SK-N-SH treated with all-trans-retinoic acid at 6 μM for 48 hours (cell line): ENCODE results near the gene WBP4.

Experiments
- ATAC-seq: fragments of 200-7000 bp; cut with Tn5 transposase; 3 replicates; pipeline ENCODE4 v1.9.1; 2020; ENCODE audit warnings: mild to moderate bottlenecking, moderate library complexity
- ARNTL ChIP-seq: fragments of 450-650 bp; formaldehyde crosslinking; IDR thresholded peaks from 2 replicates; pipeline ENCODE4 v1.5.0; 2020; ENCODE audit warnings: low read depth, mild to moderate bottlenecking, moderate library complexity, borderline replicate concordance
- BACH2 ChIP-seq: fragments of 250-450 bp; sonication (Bioruptor Pico); IDR thresholded peaks from 2 replicates; pipeline ENCODE4 v1.9.0; 2021; ENCODE audit warnings: mild to moderate bottlenecking, borderline replicate concordance
- CREB5 ChIP-seq: fragments of 250-450 bp; sonication (Bioruptor Pico); IDR thresholded peaks from 2 replicates; pipeline ENCODE4 v1.5.1; 2020; ENCODE audit warnings: low read depth, mild to moderate bottlenecking, moderate library complexity
- CSDC2 ChIP-seq: fragments of 250-450 bp; sonication (Bioruptor Pico); IDR thresholded peaks from 2 replicates; pipeline ENCODE4 v1.5.0; 2020; ENCODE audit warnings: mild to moderate bottlenecking, moderate library complexity
- CSRNP3 ChIP-seq: fragments of 250-450 bp; sonication (Bioruptor Pico); IDR thresholded peaks from 2 replicates; pipeline ENCODE4 v1.5.1; 2021; ENCODE audit warnings: mild to moderate bottlenecking, moderate library complexity
- ESRRG ChIP-seq: fragments of 250-450 bp; sonication (Bioruptor Pico); IDR thresholded peaks from 2 replicates; pipeline ENCODE4 v1.6.1; 2021; ENCODE audit warnings: mild to moderate bottlenecking
- GLIS3 ChIP-seq: fragments of 250-450 bp; sonication (Bioruptor Pico); IDR thresholded peaks from 2 replicates; pipeline ENCODE4 v1.5.0; 2020; ENCODE audit warnings: mild to moderate bottlenecking, moderate library complexity
- ISL1 ChIP-seq: fragments of 250-450 bp; sonication (Bioruptor Pico); IDR thresholded peaks from 2 replicates; pipeline ENCODE4 v2.1.2; 2022; ENCODE audit warnings: mild to moderate bottlenecking, moderate library complexity
- OSR1 ChIP-seq: fragments of 250-450 bp; sonication (Bioruptor Pico); IDR thresholded peaks from 2 replicates; pipeline ENCODE4 v1.8.0; 2022; ENCODE audit warnings: moderate library complexity, mild to moderate bottlenecking, inconsistent platforms
- PATZ1 ChIP-seq: fragments of 250-450 bp; sonication (Bioruptor Pico); IDR thresholded peaks from 2 replicates; pipeline ENCODE4 v1.8.0; 2020; ENCODE audit warnings: mild to moderate bottlenecking, moderate library complexity, borderline replicate concordance
- POU6F1 ChIP-seq: fragments of 250-450 bp; sonication (Bioruptor Pico); IDR thresholded peaks from 2 replicates; pipeline ENCODE4 v1.8.0; 2021; ENCODE audit warnings: low read depth, mild to moderate bottlenecking, moderate library complexity, borderline replicate concordance
- PPARA ChIP-seq: fragments of 250-450 bp; sonication (Bioruptor Pico); IDR thresholded peaks from 2 replicates; pipeline ENCODE4 v1.5.0; 2020; ENCODE audit warnings: mild to moderate bottlenecking, borderline replicate concordance
- RARB ChIP-seq: fragments of 250-450 bp; sonication (Bioruptor Pico); IDR thresholded peaks from 2 replicates; pipeline ENCODE4 v1.8.0; 2021; ENCODE audit warnings: mild to moderate bottlenecking, moderate library complexity
- SNAI2 ChIP-seq: fragments of 250-450 bp; sonication (Bioruptor Pico); IDR thresholded peaks from 2 replicates; pipeline ENCODE4 v1.5.0; 2020; ENCODE audit warnings: mild to moderate bottlenecking, moderate library complexity
- TOX ChIP-seq: fragments of 250-450 bp; sonication (Bioruptor Pico); IDR thresholded peaks from 2 replicates; pipeline ENCODE4 v1.8.0; 2021; ENCODE audit warnings: mild to moderate bottlenecking, moderate library complexity, borderline replicate concordance
- TSHZ2 ChIP-seq: fragments of 250-450 bp; sonication (Bioruptor Pico); IDR thresholded peaks from 2 replicates; pipeline ENCODE4 v1.5.0; 2020; ENCODE audit warnings: mild to moderate bottlenecking, moderate library complexity
- ZC3H10 ChIP-seq: fragments of 250-450 bp; sonication (Bioruptor Pico); IDR thresholded peaks from 2 replicates; pipeline ENCODE4 v1.5.1; 2021; ENCODE audit warnings: mild to moderate bottlenecking, moderate library complexity
- ZFP3 ChIP-seq: fragments of 250-450 bp; sonication (Bioruptor Pico); IDR thresholded peaks from 2 replicates; pipeline ENCODE4 v1.5.0; 2020; ENCODE audit warnings: mild to moderate bottlenecking, moderate library complexity
- ZFP30 ChIP-seq: fragments of 450-650 bp; formaldehyde crosslinking; IDR thresholded peaks from 2 replicates; pipeline ENCODE4 v1.5.0; 2022; ENCODE audit warnings: mild to moderate bottlenecking, moderate library complexity
- ZNF70 ChIP-seq: fragments of 450-650 bp; formaldehyde crosslinking; IDR thresholded peaks from 2 replicates; pipeline ENCODE4 v1.5.0; 2020; ENCODE audit warnings: mild to moderate bottlenecking, moderate library complexity
- ZNF8 ChIP-seq: fragments of 450-650 bp; formaldehyde crosslinking; IDR thresholded peaks from 2 replicates; pipeline ENCODE4 v1.5.0; 2020; ENCODE audit warnings: mild to moderate bottlenecking, moderate library complexity

WBP4 gene

GRCh38 chr13:41049480-41050440 is 11.5 kb upstream of the WBP4 start:
- no peak for ATAC-seq
- TF ChIP-seq POU6F1 (CRISPR knock-in tag) (no peak), PATZ1 (no peak), TSHZ2 (CRISPR knock-in tag) (no peak), ZNF8 (CRISPR knock-in tag) (no peak), BACH2 (no peak), ISL1 (no peak), GLIS3 (CRISPR knock-in tag) (no peak), ZC3H10 (CRISPR knock-in tag) (no peak), ZNF70 (no peak), CREB5 (CRISPR knock-in tag) (no peak), ZFP3 (CRISPR knock-in tag) (no peak), ARNTL (no peak), TOX (CRISPR knock-in tag) (no peak), OSR1 (CRISPR knock-in tag) (no peak)

- no peak for TF ChIP-seq RARB (CRISPR knock-in tag)
- no peak for TF ChIP-seq ZNF70
- TF ChIP-seq ESRRG (CRISPR knock-in tag): no peak
- no peak for TF ChIP-seq ZFP30 (CRISPR knock-in tag)
- TF ChIP-seq SNAI2 (CRISPR knock-in tag): no peak
- no peak for TF ChIP-seq CSRNP3 (CRISPR knock-in tag)
- TF ChIP-seq POU6F1 (CRISPR knock-in tag): no peak
- no peak for TF ChIP-seq ARNTL
- no peak for TF ChIP-seq PPARA (CRISPR knock-in tag)
- TF ChIP-seq TOX (CRISPR knock-in tag): no peak
- no peak for TF ChIP-seq BACH2
- no peak for TF ChIP-seq TSHZ2 (CRISPR knock-in tag)
- TF ChIP-seq CSDC2 (CRISPR knock-in tag): no peak
- no peak for ATAC-seq
Measured at GRCh38 chr13:41052441-41052840, 8.9 kb upstream of the WBP4 start.
